Measurements from ENCODE around the gene PBX4.
A peak's percentile ranks its signal among the peaks of the same experiment; 100 is the strongest.

The PBX4 gene

DNA sequence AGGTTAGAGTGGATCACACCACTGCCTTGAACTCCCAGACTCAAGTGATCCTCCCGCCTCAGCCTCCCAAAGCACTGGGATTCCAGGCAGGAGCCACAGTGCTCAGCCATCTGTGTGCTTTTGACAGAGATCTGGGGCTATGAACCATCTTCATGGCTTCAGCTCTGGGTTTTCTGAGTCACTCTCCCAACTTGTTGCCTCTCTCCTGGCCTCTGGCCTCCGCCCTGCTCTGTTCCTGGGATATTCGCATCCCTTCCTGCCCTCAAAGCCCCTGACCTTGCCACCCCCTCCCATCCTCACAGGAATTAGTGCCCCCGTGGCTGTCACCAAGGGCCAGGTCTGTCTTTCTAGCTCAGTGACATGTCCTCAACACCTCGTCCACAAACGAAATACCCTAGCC lies 30.7 kb upstream of the PBX4 start:
- DNase-seq (ENCODE audit: low read depth in 4 of 4, low spot score in 1 of 4): no peak

- DNase-seq (ENCODE audit: low read depth in 4 of 4, low spot score in 1 of 4): no peak
Observed at GRCh38 chr19:19647037-19647835, 28.7 kb upstream of the PBX4 start.

DNA sequence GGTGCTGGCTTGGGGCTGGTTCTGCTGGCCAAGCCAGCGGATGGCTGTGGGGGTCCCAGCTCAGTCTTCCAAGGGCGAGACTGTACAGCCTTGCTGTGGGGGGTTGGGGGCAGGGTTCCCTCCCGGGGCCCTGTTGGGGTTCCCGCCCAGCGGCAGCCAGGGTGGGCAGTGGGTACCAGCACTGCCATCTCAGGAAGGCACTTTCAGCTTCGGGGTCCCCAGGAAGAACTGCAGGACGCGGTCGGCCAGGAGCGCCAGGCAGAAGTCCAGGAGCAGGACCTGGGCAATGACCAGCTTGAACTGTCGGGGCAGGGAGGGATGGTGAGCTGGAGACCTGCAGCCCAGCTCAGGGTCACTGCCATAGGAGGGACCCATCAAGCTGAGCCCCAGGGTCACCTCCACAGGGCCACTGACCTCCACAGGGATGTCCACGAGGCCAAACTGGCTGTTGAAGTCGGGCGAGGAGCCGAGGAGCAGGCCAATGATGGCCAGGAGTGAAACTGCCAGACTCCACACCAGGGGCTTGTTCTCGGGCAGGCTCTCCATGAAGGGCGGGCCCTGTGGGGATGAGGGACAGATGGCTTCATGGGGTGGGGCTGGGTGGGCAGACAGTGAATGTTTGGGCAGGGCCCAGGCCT lies 26.9 kb upstream of the PBX4 start:
- DNase-seq (ENCODE audit: low read depth in 4 of 4, low spot score in 1 of 4): no peak

- DNase-seq (ENCODE audit: low read depth in 4 of 4, low spot score in 1 of 4): no peak
Observed at GRCh38 chr19:19644054-19644388, 25.5 kb upstream of the PBX4 start.

GRCh38 chr19:19643158-19644053 lies 24.9 kb upstream of the PBX4 start, which contains the start of gene GMIP:
GMIP (minus strand) TSS chr19:19643657; CDS start chr19:19643529, 128 bp downstream.
- peak; percentile 73 to 82 (median 76) for DNase-seq (ENCODE audit: low read depth in 4 of 4, low spot score in 1 of 4)

DNA sequence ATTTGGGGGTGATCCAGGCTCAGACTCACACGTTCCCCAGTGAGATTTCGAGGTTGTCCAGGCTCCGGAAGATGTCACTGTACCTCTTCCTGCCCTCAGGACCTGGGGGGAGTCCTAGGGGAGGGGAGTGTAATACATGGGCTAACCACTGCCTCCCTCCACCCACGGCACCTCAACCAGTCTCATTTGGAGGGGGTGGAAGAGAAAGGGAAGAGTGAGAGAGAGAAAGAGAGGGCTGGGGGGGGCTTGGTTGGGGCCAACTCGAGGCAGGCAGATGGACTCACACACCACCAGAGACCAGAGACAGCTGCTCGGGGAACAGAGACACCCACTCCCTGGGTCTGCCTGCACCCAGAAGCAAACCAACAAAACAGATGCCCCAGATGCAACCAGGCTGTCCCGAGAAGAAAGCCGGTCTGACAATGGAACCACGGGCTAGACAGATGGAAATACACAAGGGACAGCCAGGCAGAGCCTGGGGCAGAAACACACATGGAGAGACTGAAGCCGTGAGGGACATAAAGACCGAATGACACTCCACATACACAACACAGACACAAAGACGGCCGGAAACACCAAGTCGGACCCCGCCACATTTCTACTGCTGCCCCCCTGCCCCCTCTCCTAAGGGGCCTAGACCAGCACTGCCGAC lies 24.1 kb upstream of the PBX4 start:
- DNase-seq (ENCODE audit: low read depth in 4 of 4, low spot score in 1 of 4): no peak

- no peak for DNase-seq (ENCODE audit: low read depth in 4 of 4, low spot score in 1 of 4)
Observed at GRCh38 chr19:19637523-19638251, 19.2 kb upstream of the PBX4 start.

DNA sequence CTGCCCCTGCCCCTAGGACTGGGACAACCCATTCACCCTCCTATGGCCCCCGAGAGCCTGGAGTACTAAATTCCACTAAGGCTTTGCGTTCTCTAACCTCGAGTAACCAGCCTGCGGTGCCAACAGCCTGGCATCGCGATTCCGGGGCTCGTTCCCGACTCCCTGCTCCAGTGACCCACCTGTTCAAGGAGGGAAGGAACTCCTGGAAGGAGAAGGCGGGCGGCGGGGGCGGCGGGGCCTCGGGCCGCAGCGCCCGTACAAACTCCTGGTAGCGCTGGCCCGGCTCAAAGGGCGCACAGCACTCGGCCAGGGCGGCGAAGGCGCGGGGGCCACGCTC lies 18.7 kb upstream of the PBX4 start:
- DNase-seq (ENCODE audit: low read depth in 4 of 4, low spot score in 1 of 4): no peak

- DNase-seq (ENCODE audit: low read depth in 4 of 4, low spot score in 1 of 4): no peak
Observed at GRCh38 chr19:19636573-19637185, 18.2 kb upstream of the PBX4 start.

DNA sequence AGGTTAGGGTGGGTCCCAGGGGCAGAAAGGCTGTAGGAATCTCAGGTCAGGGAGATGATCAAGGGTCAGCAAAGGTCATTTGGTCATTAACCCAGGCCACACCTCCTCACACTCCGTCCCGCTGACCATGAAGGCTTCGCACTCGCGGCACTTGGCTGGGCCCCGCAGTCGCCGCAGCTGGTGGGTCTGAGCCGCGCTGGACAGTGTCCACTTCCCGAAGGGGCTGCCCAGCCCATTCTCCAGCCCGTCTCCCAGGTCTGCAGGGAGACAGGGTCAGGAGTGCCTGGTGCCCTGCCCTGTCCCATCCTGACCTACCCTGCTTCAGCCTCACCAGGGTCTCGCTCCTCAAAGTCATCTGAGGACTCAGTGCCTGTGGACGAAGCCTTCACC lies 16.8 kb upstream of the PBX4 start:
- no peak for DNase-seq (ENCODE audit: low read depth in 4 of 4, low spot score in 1 of 4)

- no peak for DNase-seq (ENCODE audit: low read depth in 4 of 4, low spot score in 1 of 4)
Observed at GRCh38 chr19:19634516-19635312, 16.2 kb upstream of the PBX4 start.

DNA sequence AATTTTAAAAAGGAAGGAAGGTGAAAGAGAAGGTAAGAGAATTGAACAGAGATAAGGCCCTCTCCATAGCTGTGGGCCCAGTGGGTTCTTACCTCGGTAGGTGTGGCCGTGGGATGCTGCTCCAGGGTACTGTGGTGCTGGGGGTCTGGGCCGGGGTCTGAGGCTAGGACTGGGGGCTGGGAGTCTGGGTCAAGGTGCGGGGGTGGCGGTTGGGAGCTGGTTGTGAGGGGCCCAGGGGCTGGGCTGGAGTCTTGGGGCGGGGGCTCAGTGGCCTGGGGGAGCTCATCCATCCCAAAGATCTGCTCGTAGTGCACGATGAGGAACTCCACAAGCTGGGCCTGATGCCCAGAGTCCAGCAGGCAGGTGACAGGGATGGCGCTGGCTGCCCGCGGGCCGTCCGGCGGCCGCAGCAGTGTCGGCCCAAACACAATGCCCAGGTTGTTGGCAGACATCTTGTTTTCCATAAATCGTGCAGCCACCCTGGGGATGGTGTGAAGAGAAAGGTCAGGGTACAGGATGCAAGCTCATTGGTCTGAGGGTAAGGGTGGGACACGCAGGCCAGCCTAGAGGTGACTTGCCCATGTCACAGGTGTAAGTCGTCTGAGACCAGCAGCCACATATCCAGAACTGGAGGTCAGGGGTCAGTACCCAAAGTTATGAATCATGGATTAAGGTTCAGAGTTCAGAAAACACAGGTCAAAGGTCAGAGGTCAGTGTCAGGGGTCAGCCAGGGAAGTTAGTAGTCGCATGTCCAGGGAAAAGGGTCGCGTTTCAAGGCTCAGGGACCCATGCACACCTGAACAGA lies 15.4 kb upstream of the PBX4 start:
- no peak for DNase-seq (ENCODE audit: low read depth in 4 of 4, low spot score in 1 of 4)

DNA sequence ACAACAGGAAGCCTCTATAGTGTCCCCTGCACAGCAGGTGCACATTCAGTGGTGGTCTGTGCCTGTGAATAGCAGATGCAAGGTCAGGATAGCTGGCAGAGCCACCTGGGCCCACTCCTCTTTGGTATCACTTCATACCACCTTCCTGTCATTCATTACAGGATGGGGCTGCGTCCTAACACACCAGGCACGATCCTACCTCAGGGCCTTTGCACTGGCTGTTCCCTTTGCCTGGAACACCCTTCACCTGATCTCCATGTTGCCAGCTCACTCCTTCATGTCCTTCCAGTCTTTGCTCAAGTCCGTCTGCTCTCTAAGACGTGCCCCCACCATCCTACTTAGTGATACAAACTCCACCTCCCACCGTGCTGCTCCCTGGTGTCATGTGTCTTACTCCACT lies 14.2 kb upstream of the PBX4 start:
- no peak for DNase-seq (ENCODE audit: low read depth in 4 of 4, low spot score in 1 of 4)

DNA sequence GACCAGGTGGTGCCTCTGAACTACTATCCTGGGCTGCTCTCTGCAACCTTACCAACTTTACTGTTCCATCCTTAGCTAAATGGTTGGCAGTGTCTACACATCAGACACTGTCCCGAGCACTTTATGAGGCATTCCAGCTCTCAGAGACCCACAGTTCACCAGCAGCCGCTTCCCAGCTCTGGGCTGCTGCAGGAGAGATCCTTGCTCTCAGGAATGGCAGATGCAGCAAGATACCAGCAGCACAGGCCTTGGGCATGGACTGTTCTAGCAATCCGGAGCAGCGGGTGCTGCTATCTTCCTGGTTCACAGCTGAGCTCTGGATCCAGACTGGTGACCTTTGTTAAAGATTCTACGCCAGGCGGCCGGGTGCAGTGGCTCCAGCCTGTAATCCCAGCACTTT lies 12.9 kb upstream of the PBX4 start:
- DNase-seq (ENCODE audit: low read depth in 4 of 4, low spot score in 1 of 4): no peak

GRCh38 chr19:19630426-19630825 lies 11.9 kb upstream of the PBX4 start:
- DNase-seq (ENCODE audit: low read depth in 4 of 4, low spot score in 1 of 4): no peak

GRCh38 chr19:19630062-19630414 lies 11.6 kb upstream of the PBX4 start:
- DNase-seq (ENCODE audit: low read depth in 4 of 4, low spot score in 1 of 4): no peak

DNA sequence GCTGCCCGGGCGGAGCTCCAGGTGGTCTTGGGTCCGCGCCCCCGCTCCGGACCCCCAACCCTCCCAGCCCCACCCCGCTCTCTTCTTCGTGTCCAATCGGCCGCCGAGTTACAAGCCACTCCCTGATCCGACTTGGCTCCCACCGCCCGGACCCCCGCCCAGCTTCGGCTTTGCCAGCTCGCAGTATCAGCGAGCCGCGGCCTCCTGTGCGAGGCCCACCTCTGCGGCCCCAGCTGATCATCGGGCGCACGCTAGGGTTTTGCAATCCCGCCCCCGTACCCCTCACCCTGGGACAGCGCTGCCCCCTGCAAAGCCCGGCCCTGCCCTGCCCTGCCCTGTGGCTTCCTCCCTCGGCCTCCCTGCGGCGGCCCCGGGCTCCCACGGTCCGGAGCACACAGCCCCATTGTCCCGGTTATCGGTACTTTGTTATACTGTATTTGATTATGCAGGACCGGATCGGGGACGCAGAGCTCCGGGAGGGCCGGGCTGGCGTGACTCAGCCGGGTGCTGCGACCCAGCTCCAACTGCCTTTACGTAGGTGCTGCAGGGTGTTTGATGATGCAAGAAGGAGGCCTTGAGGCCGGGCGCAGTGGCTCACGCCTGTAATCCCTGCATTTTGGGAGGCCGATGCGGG lies 10.1 kb upstream of the PBX4 start:
- DNase-seq (ENCODE audit: low read depth in 4 of 4, low spot score in 1 of 4): peak in 1 of 4 experiments; percentile 36

All from stimulated activated CD4-positive, alpha-beta T cell treated with anti-CD3 and anti-CD28 coated beads, Interleukin-1b, Interleukin-23, amount 100 ng/mL, for 24 hours (primary cell).